MM.1S (cell line): ENCODE data around the gene DUOX2.

Source experiments
- DNase-seq: peaks from one replicate; pipeline ENCODE4 v3.0.0-alpha.2; 2015
- H2AFZ ChIP-seq: fragments of 300-600 bp; sonication (generic); 2 replicates; pipeline ENCODE4 v1.6.0; 2016; ENCODE audit warnings: antibody characterized with exemption, low read length
- H3F3A ChIP-seq: fragments of 300-600 bp; sonication (generic); 2 replicates; pipeline ENCODE4 v1.6.1; 2016; ENCODE audit warnings: mild to moderate bottlenecking, antibody characterized with exemption, low read length, moderate library complexity, mixed read lengths; ENCODE audit not compliant: insufficient read depth
- H3K27ac ChIP-seq: fragments of 300-600 bp; sonication (generic); 2 replicates; pipeline ENCODE4 v1.5.1; 2016; ENCODE audit warnings: mild to moderate bottlenecking, low read length
- H3K27me3 ChIP-seq: fragments of 300-600 bp; sonication (generic); replicated peaks from 2 replicates; pipeline ENCODE4 v1.6.0; 2016; ENCODE audit warnings: low read length; ENCODE audit not compliant: insufficient read depth
- H3K36me3 ChIP-seq: fragments of 300-600 bp; sonication (generic); replicated peaks from 2 replicates; pipeline ENCODE4 v1.6.1; 2016; ENCODE audit warnings: mild to moderate bottlenecking, low read length, mixed read lengths; ENCODE audit not compliant: insufficient read depth
- H3K4me1 ChIP-seq: fragments of 300-600 bp; sonication (generic); 2 replicates; pipeline ENCODE4 v1.6.1; 2016; ENCODE audit warnings: low read length, mixed read lengths
- H3K4me2 ChIP-seq: fragments of 300-600 bp; sonication (generic); 2 replicates; pipeline ENCODE4 v1.6.0; 2016; ENCODE audit warnings: low read depth, low read length
- H3K4me3 ChIP-seq: fragments of 300-600 bp; sonication (generic); 2 replicates; pipeline ENCODE4 v1.5.1; 2016; ENCODE audit warnings: low read length, mixed read lengths
- H3K79me2 ChIP-seq: fragments of 300-600 bp; sonication (generic); 2 replicates; pipeline ENCODE4 v1.6.1; 2016; ENCODE audit warnings: mixed run types, low read length, mixed read lengths
- H3K9ac ChIP-seq: fragments of 300-600 bp; sonication (generic); 2 replicates; pipeline ENCODE4 v1.6.1; 2016; ENCODE audit warnings: low read length, mixed read lengths
- H3K9me2 ChIP-seq: fragments of 300-600 bp; sonication (generic); replicated peaks from 2 replicates; pipeline ENCODE4 v1.6.1; 2016; ENCODE audit warnings: mild to moderate bottlenecking, low read length, mixed read lengths; ENCODE audit not compliant: insufficient read depth
- H3K9me3 ChIP-seq: fragments of 300-600 bp; sonication (generic); replicated peaks from 2 replicates; pipeline ENCODE4 v1.6.1; 2016; ENCODE audit warnings: mild to moderate bottlenecking, low read length, mixed read lengths; ENCODE audit not compliant: insufficient read depth
- H4K20me1 ChIP-seq: fragments of 300-600 bp; sonication (generic); 2 replicates; pipeline ENCODE4 v1.6.1; 2016; ENCODE audit warnings: mild to moderate bottlenecking, low read length, moderate library complexity, mixed read lengths; ENCODE audit not compliant: insufficient read depth
- EZH2 ChIP-seq: fragments of 300-600 bp; sonication (generic); optimal IDR thresholded peaks from 2 replicates; pipeline ENCODE3; 2017; ENCODE audit warnings: low read depth, mild to moderate bottlenecking, antibody characterized with exemption, low read length, mixed read lengths
- EZH2phosphoT487 ChIP-seq: fragments of 300-600 bp; sonication (generic); IDR thresholded peaks from 2 replicates; pipeline ENCODE4 v1.6.1; 2018; ENCODE audit warnings: antibody characterized with exemption, low read length
- TF ChIP-seq, protein P1 (sequence below): fragments of 300-600 bp; sonication (generic); IDR thresholded peaks from 2 replicates; pipeline ENCODE4 v1.5.1; 2016; ENCODE audit warnings: antibody characterized with exemption, low read length, mixed read lengths

The DUOX2 gene

GRCh38 chr15:45093622-45094357 is 20.2 kb downstream of the DUOX2 start:
- H4K20me1 ChIP-seq: no peaks in the 10 kb centered on the region
- H3K4me3 ChIP-seq: no peak overlapping the region
- H3K27ac ChIP-seq: no peak overlapping the region
- no peaks in the 10 kb centered on the region for H3K9me2 ChIP-seq
- no peaks in the 10 kb centered on the region for H3F3A ChIP-seq
- no peak overlapping the region for H3K9ac ChIP-seq
- H2AFZ ChIP-seq: no peak overlapping the region
- DNase-seq: no peak
- H3K4me1 ChIP-seq: no peaks in the 10 kb centered on the region
- H3K4me2 ChIP-seq: no peak overlapping the region
- no peaks in the 10 kb centered on the region for H3K36me3 ChIP-seq
- no peaks in the 10 kb centered on the region for H3K27me3 ChIP-seq
- TF ChIP-seq EZH2: no peak
- TF ChIP-seq EZH2phosphoT487: no peak
- TF ChIP-seq, protein P1, sequence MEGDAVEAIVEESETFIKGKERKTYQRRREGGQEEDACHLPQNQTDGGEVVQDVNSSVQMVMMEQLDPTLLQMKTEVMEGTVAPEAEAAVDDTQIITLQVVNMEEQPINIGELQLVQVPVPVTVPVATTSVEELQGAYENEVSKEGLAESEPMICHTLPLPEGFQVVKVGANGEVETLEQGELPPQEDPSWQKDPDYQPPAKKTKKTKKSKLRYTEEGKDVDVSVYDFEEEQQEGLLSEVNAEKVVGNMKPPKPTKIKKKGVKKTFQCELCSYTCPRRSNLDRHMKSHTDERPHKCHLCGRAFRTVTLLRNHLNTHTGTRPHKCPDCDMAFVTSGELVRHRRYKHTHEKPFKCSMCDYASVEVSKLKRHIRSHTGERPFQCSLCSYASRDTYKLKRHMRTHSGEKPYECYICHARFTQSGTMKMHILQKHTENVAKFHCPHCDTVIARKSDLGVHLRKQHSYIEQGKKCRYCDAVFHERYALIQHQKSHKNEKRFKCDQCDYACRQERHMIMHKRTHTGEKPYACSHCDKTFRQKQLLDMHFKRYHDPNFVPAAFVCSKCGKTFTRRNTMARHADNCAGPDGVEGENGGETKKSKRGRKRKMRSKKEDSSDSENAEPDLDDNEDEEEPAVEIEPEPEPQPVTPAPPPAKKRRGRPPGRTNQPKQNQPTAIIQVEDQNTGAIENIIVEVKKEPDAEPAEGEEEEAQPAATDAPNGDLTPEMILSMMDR: no peak
- H3K9me3 ChIP-seq: no peaks in the 10 kb centered on the region
- H3K79me2 ChIP-seq: no peaks in the 10 kb centered on the region

GRCh38 chr15:45093013-45093412 is 21.0 kb downstream of the DUOX2 start:
- DNase-seq: no peak
- no peak overlapping the region for H3K9ac ChIP-seq
- H3K4me1 ChIP-seq: no peaks in the 10 kb centered on the region
- H3K4me3 ChIP-seq: no peak overlapping the region
- H3K4me2 ChIP-seq: no peak overlapping the region
- H3K27me3 ChIP-seq: no peaks in the 10 kb centered on the region
- H3K9me3 ChIP-seq: no peaks in the 10 kb centered on the region
- no peaks in the 10 kb centered on the region for H3F3A ChIP-seq
- no peaks in the 10 kb centered on the region for H3K9me2 ChIP-seq
- H3K36me3 ChIP-seq: no peaks in the 10 kb centered on the region
- H3K27ac ChIP-seq: no peak overlapping the region
- no peaks in the 10 kb centered on the region for H4K20me1 ChIP-seq
- no peak overlapping the region for H2AFZ ChIP-seq
- no peak for TF ChIP-seq EZH2phosphoT487
- TF ChIP-seq EZH2: no peak
- TF ChIP-seq, protein P1: no peak
- H3K79me2 ChIP-seq: no peaks in the 10 kb centered on the region

DNA sequence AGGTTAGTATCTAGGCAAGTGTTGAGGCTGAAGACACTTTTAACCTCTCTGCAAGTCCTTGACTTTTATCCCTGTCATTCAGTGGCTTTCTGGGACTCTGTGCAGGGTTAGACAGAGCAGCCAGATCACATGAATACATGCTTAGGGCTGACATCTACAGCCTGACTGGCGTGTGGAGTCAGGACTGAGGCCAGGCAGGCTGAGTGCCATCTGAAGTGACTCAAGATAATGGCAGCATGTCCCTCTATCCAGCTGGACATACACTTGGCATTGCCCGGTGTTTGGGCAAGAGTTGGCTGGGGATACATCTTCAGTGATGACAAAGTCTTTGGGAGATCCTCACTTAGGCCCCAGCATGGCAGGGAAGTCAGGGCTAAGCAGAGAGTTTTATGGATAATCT is 22.4 kb downstream of the DUOX2 start:
- H3K4me1 ChIP-seq: no peaks in the 10 kb centered on the region
- H3K9me3 ChIP-seq: no peaks in the 10 kb centered on the region
- H2AFZ ChIP-seq: no peak overlapping the region
- H3K4me3 ChIP-seq: no peak overlapping the region
- H3K27me3 ChIP-seq: no peaks in the 10 kb centered on the region
- no peak overlapping the region for H3K4me2 ChIP-seq
- H3K27ac ChIP-seq: no peak overlapping the region
- no peak for DNase-seq
- no peaks in the 10 kb centered on the region for H4K20me1 ChIP-seq
- TF ChIP-seq EZH2phosphoT487 (no peak), EZH2 (no peak)
- TF ChIP-seq, protein P1: no peak
- H3K9ac ChIP-seq: no peak overlapping the region
- H3K9me2 ChIP-seq: no peaks in the 10 kb centered on the region
- H3K79me2 ChIP-seq: no peaks in the 10 kb centered on the region
- no peaks in the 10 kb centered on the region for H3F3A ChIP-seq
- H3K36me3 ChIP-seq: no peaks in the 10 kb centered on the region
